Activated CD8-positive, alpha-beta memory T cell treated with anti-CD3 and anti-CD28 coated beads, Interleukin-2, amount 50 U/mL, for 24 hours (primary cell): ENCODE measurements around the gene METAP2.
"Not testable (repeated sequence)": the region's sequence is repeated elsewhere in the genome, so short reads cannot be mapped to it uniquely, and the experiment has no call there.

Experiments
- DNase-seq: peaks from one replicate; pipeline ENCODE4 v3.0.0-alpha.2; 2020; ENCODE audit errors: extremely low read depth

Gene METAP2

DNA sequence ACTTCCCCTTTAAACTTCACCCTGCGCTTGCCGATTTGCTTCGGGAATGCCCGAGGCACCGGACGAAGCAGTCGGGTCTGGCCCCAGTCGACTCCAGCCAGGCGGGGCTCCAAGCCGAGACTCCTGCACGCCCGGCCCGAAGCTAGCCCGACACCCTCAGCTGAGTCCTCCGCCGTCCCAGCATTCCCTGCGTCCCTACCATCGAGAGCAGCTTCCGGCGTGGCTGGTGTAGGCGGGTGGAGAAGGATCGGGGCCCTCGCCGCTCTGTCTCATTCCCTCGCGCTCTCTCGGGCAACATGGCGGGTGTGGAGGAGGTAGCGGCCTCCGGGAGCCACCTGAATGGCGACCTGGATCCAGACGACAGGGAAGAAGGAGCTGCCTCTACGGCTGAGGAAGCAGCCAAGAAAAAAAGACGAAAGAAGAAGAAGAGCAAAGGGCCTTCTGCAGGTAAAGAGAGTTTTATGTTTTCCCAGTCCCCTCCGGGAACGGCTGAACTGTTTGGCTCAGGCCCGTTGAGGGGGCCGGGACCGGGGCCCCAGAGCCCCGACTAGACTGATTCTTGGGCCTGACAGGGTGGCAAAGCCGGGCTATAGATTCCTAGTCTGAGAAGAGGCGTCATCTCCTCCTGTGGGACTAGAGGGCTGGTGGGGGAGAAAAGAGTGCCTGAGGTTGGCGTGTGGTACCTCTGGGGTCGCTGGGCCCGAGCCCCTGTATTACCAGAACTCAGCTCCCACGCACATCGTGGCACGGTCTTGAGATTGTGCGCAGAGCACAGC, at the start of gene METAP2:
Gene METAP2, plus strand, starts transcription at position 269 of the 776 bp plus-strand sequence. Its CDS starts 28 bp downstream, at position 297.
- peak; percentile 83 for DNase-seq

DNA sequence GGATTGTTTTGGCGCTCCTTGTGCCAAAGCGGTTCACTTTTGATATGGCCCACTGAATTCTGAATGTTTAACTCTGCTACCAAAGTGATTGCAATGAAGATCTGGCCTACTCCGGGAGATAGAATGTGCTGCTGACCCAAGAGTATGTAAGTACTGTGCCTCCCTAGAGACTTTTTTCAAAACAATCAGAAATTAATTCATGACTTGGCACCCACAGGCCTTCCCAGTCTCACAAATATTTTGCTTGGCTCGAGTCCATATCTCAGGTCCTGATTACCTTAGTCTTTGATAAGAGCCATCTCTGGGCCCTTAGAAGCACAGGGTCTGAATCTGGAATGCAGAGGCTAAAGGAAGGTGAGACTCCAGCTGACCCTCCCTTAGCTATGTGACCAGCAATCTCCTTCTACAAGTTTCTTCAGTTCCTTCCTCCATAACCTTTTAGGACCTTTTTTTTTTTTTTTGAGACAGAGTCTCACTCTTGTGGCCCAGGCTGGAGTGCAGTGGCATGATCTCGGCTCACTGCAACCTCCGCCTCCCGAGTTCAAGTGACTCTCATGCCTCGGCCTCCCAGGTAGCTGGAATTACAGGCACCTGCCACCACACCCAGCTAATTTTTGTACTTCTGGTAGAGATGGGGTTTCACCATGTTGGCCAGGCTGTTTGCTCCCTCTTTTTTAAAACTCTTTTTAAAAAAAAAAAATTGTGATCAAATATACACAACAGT, 49.5 kb upstream of the METAP2 start:
- no peak for DNase-seq

DNA sequence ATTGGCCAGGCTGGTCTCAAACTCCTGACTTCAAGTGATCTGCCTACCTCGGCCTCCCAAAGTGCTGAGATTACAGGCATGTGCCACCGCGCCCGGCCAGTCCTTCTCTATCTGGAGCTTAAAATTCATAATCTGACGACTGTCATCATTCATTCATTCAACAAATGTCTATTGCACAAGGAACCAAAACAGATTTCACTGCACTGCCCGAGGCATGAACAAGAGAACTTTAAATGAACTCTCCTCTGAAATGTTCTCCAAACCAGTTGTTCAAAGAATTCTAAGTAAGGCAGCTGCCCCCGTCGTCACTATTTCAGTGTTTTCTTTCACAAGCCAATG, 44.8 kb upstream of the METAP2 start:
- no peak for DNase-seq

DNA sequence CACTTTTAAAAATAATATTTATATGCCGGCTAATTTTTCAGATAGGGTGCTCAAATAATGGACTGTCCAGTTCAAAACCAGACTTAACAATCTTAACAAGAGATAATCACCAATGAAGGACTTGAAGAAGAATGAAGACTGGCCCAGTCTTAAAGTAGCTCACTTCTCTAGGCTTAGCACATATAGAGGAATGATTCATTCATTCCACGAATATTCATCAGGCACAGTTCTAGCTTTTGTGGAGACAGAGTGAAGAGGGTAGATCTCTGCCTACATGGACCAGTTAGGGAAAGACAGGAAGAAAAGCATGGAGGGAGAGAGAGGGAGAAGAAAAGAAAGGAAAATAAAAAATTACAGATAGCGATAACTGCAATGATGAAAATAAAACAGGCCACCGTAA, 42.8 kb upstream of the METAP2 start:
- DNase-seq = no peak

DNA sequence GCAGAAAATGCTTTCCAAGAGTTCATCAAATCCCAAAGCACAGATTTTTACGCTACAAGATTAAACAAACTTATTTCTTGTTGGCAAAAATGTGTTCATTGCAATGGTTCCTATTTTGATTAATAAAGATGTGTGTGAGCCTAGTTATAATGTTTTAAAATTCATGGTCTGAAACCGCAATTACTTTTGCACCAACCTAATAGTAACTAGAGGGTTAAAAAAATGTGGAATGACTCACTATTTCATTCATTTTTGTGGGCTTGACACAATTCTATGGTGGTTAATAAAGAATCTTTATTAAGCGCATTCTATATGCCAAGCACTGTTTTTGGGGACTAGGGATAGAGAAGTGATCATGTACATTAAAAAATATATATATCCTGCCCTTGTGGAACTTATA, 38.6 kb upstream of the METAP2 start:
- no peak for DNase-seq

DNA sequence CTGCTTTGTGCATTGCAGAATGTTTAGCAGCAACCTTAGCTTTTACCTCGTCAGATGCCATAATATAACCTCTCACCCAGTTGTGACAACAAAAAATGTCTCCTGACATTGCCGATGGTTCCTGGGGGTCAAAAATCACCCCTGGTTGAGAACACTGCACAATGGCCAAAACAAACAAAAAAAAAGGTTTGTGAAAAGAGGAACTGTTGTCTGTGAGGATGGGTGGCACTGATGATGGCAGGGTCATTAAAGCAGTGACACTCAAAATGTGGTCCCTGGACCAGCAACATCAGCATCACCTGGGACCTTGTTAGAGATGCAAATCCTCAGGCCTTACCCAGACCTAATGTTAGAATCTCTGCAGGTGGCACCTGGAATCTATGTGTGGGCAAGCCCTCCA, 36.4 kb upstream of the METAP2 start:
- no peak for DNase-seq

DNA sequence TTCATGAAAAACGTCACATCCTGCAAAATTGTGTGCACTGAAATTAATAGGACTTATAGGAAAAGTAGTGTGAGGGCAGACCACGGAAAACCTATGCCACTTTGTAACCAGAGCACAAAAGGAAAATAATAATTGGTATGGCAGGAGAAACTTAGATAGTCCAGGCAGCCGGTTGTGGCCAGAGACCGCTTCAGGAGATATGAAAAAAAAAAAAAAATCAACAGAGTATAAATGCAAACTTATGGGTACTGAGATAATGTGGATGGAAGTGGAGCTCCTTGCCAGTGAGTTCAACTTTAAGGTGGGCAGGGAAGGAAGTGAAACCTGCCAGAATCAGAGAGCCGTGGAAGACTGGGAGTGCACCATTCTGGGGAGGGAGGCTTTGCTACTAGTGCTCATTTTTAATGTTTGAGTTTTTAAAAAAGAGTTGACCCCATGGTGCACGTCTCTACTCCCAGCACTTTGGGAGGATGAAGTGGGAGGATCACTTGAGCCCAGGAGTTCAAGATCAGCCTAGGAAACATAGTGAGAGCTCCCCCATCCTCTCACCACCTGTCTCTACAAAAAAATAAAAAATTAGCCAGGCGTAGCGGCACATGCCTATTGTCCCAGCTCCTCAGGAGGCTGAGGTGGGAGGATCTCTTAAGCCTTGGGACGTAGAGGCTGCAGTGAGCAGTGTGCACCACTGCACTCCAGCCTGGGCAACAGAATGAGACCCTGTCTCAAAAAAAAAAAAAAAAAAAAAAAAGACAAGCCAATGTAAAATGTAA, 34.3 kb upstream of the METAP2 start:
- DNase-seq = no peak

DNA sequence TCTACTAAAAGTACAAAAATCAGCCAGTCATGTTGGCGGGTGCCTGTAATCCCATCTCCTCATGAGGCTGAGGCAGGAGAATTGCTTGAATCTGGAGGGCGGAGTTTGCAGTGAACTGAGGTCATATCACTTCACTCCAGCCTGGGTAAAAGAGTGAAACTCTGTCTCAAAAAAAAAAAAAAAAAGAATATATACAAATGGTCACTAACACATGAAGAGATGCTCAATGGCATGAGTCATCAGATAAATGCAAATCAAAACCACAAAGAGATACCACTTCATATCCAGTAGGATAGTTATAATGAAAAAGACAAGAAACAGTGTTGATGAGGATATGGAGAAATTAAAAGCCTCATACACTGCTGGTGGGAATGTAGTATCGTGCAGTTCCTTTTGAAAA, 33.6 kb upstream of the METAP2 start:
- DNase-seq = no peak

DNA sequence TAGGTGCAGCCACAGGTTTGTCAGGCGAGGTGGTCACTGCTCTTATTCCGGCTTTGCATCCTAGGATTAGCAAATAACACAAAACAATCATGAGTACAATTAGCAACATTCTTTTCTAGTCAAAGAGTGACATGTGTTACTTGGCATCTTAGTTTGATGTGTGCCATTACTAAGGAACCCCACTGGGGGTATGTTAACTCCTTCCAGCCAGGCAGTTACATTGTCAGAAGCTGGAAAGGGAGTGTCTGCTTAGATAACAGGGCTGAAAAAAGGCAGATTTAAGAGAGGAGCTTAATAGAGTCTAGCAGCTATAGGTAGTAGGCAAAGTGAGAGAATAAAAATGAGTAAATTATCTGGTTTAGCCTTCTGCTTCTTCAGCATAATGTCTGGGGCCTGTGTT, 30.5 kb upstream of the METAP2 start:
- DNase-seq = no peak

DNA sequence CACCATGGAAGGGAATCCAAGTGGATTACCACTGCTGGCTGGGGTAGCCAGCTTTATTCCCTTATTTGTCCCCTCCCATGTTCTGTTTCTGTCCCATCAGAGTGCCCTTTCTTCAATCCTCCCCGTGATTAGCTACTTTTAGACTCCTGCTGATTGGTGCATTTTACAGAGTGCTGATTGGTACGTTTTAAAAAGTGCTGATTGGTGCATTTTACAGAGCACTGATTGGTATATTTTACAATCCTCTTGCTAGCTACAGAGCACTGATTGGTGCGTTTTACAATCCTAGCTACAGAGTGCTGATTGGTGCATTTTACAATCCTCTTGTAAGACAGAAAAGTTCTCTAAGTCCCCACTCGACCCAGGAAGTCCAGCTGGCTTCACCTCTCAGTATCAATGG, 28.9 kb upstream of the METAP2 start:
- DNase-seq = not testable (repeated sequence)

DNA sequence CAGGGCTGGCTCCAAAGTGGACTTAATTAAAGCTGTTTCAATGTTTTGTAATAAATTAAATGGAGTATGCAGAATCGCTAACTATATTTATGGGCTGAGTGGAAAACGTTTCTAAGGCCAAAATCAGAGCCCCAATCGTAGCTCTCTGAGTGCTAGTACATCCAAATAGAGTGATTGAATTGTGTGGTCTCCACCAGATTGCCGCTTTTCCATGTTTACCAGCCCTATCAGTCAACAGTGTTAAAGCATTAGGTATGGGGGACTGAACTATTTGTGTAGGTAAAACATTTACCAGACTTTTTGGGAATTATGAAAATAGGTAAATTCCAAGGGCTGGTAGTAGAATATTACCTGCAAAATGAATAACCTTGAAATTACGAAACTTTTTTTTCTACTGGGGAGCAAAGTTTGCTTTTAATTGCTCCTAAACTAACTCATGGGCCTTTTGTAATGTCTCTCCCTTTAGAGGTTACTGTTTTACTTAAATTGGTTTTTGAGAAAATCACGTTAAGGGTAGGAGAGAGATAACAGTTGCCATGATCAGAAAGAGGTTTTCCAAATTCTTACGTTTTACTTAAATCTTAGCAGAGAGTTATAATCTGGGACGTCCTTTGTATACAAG, 28.0 kb upstream of the METAP2 start:
- DNase-seq = no peak

DNA sequence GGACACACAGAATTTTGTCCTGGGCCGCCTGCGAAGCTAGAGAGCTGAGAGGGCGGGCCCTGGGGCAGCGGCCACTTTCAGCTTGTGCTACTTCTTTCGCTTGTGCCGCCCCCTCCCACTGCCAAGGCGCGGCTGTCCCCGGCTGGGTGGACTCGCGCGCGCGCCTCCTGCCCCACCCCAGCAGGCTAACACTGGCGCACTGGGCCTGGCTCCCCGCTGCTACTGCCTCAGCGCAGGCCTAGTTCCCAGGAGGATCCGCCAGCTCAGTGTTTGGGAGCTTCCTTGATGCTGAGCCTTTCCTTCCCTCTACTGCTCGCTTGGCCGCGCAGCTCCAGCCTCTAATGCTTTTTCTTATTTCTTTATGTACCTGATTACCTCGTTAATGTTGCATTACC, 27.4 kb upstream of the METAP2 start:
- DNase-seq = no peak

DNA sequence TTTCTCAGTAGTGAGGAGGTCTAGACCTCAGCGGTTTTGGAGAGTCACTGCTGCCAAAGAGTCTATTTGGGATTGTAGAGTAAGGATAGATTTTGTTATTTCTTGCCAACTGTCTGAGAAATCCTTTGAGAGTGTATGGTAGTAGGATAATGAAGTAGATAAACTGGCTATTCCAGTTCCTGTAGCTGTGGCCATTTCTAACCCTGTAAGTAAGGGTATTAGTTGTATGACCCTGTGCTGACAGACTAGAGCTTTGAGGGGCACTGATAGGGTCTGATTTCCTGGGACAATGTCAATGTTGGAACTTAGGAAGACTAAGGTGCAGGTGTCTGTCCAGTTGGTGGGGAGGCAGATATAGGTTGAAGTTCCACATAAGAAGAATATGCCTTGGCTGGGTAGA, 24.3 kb upstream of the METAP2 start:
- DNase-seq = not testable (repeated sequence)

DNA sequence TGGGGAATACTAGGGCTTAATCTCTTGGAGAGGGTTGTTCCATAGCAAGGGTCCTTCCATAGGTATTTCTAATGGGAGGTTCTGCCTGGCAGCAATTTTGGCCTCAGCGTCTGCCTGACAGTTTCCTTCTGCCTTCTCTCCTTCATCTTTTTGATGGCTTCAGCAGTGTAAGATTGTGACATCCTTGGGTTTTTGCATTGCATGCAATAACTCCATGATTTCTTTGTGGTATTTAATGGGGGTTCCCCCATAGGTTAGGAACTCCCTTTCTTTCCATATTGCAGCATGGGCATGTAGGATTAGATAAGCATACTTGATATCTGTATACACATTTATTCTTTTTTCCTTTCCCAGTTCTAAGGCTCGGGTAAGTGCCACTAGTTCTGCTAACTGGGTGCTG, 21.5 kb upstream of the METAP2 start:
- not testable (repeated sequence) for DNase-seq

DNA sequence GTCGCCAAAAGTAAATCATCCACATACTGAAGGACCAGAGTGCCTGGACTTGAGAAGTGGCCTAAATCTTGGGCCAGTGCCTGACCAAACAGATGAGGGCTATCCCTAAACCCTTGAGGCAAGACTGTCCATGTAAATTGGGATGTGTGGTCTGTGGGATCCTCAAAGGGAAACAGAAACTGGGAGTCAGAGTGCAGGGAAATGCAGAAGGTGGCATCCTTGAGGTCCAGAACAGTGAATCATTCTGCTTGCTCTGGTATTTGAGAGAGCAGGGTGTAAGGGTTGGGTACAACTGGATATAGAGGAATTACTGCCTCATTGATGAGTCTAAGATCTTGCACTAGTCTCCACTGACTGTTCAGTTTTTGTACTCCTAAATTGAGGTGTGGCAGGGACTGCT, 20.1 kb upstream of the METAP2 start:
- not testable (repeated sequence) for DNase-seq

DNA sequence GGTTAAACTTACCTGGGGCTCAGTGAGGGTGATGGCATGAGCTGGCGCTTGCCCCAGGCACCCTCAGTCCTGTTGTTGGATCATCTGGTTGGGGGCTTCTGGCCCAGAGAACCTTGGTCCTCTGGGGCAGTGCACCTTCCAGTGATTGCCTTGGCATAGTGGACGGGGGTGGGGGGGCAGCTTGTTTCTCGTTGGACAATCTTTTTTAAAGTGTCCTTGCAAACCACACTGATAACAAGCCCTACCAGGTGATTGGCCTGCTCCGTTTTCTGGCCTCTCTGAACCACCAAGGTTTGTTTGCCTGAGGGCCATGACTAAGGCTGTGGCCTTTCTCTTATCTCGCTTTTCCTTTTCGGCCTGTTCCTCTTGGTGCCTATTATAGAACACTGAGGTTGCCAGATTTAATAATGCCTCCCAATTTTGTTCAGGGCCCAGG, 19.2 kb upstream of the METAP2 start:
- DNase-seq = not testable (repeated sequence)

DNA sequence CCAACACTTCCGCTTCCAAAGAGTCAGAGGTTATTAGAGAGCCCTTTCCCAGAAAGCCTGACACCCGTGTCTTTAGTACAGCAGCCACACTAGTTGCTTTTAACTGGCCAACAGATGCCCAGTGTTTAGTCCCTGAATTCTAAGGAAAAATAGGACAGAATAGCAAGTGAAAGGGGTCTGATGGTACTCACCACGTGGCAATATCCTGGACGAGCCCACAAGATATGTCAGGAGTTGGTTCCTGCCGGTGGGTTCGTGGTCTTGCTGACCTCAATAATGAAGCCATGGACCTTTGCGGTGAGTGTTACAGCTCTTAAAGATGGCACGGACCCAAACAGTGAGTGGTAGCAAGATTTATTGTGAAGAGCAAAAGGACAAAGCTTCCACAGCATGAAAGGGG, 16.3 kb upstream of the METAP2 start:
- DNase-seq = not testable (repeated sequence)

DNA sequence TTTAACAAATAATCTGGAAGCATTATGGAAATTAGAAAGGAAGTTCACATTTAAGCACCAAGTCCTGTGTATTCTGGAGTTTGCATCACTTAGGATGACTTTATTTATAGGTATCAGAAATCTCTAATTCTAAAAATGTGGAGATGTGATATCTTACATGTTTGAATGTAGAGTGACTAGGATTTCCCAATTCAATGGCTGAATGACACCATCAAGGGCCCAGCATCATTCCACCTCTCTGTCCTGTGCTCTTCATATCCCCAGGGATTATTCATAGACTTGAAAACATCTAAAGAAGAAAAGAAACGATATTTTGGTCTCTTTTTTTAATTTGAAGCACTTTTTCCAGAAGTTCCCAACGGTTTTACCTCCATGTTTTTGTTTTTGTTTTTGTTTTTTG, 15.2 kb upstream of the METAP2 start:
- no peak for DNase-seq

DNA sequence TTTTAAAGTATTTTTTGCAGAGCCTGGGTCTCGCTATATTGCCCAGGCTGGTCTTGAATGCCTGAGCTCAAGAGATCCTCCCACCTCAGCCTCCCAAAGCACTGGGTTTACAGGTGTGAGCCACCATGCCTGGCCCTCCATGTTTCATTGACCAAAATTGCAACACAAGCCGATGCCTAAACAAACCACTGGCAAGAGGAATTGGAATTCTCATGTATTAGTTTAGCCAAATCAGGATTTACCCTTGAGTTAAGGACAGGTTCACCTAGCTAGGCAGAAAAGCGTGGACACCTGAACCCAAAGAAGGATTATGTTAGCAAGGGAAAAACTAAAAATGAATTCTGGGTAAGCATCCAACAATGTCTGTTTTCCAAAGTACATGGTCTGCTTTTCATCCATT, 14.6 kb upstream of the METAP2 start:
- no peak for DNase-seq

DNA sequence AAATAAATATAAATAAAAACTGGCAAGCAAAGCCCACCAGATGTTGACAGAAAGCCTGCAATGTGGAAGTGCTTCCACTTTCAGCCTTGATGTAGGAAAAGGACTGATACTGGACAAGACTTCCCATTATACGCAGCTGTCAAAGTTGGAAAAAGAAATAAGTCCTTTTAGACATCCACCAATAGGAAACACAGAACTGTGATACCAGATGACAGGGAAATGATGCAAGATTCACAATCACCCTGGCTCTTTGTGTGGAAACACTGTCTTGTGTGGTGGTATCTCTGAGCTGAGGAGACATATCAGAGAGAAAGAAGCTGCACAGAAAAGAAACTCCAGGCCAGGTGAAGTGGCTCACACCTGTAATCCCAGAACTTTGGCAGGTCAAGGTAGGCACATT, 13.8 kb upstream of the METAP2 start:
- no peak for DNase-seq

DNA sequence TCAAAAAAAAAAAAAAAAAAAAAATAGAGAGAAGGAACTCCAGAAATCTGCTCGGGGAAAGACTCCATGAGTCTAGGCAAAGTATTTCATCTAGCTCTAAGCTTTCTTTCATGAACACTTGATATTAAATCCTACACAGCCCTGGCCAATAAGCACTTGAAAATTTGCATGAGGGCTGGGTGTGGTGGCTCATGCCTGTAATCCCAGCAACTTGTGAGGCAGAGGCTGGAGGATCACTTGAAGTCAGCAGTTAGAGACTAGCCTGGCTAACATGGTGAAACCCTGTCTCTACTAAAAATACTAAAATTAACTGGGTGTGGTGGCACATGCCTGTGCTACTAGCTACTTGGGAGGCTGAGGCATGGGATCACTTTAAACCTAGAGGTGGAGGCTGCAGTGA, 13.1 kb upstream of the METAP2 start:
- DNase-seq = no peak

DNA sequence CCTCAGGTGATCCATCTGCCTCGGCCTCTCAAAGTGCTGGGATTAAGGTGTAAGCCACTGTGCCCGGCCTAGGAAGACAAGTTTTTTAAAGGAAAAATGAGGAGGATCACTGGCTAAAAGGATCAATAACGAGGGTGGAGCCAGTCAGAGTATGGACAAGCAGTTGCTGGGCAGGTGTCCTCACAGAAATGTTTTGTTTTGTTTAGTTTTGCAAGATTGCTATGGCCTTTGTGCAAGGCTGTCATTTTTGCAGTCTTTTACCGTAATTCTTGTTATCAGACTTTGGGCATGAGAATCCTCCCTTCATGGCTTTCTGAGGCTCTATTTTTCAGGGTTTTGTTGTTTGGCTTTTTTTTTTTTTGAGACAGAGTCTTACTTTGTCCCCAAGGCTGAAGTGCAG, 11.9 kb upstream of the METAP2 start:
- DNase-seq = no peak
